GM18858 (cell line): Measurements from ENCODE around the gene ZPR1.
"Not testable (repeated sequence)": the region's sequence is repeated elsewhere in the genome, so short reads cannot be mapped to it uniquely, and the experiment has no call there.

Experiments
- ATAC-seq: cut with Tn5 transposase; IDR thresholded peaks from one replicate; pipeline ENCODE4 v1.9.1; 2021; ENCODE audit not compliant: unreplicated experiment

The ZPR1 gene

DNA sequence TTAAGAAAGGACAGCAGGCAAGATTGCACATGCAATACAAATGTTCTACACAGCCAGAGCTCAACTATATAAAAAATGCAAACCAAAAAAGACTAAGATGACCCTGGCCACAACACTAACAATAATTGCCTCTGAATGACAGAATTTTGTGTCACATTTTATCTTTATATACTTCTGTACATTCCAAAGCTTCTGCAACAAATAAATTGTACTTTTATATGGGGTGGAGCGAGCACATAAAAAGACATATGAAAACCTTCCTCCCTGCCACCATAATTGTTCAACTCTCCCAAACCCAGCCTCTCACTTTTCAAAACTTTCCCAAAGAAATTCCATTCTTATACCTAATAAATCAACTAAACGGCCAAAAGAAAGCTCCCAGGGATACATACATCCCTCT, 25.7 kb downstream of the ZPR1 start:
- no peak for ATAC-seq

GRCh38 chr11:116756044-116756443, 31.8 kb downstream of the ZPR1 start:
- ATAC-seq: not testable (repeated sequence)

DNA sequence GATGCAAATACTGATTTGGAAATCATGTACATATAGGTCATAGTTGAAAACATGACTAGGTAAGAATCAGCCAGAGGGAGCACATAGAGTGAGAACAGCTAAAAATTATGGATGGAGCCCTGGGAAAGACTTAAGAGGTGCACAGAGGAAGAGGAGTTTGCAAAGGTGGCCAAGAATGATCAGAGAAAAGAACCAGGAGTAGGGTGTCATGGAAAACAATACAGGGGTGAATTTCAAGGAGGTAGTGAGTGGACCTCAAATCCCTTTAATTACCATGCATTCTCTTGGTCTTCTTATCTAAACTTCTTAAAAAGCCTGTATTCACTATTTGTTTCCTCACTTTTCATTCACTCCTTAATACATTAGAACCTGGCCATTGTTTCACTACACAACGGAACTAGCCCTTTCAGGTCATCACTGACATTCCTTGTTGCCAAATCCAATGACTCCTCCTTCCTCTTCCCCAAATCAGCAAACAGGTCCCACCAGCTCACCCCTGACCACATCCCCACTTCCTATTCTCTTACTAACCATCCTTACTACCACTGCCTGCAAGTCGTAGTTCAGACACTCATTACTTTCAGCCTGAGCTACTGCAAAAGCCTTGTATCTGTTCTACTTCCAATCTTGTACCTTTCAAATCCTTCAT, 37.6 kb downstream of the ZPR1 start:
- no peak for ATAC-seq

DNA sequence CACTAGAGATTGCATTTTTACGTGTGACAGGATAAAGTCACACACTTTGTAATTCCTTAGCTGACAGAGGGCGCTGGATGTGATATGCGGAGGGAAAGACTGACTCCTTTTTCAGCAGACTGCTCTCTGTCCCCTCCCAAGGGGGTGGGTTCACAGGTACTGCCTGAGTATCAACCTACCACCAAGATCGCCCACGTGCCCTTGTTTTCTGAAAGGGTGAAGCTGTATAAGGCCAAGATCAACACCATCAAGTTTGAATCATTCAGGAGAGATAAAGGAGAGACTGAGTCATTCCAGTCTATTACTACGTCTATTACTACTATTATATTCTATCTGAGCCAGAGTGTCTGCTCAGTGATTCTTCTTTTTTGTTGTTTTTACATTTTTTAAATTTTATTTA, 45.7 kb downstream of the ZPR1 start:
- ATAC-seq: no peak

GRCh38 chr11:116740741-116741140, 47.1 kb downstream of the ZPR1 start:
- no peak for ATAC-seq

- no peak for ATAC-seq
Measured at GRCh38 chr11:116738975-116739374, 48.8 kb downstream of the ZPR1 start.

- no peak for ATAC-seq
Measured at GRCh38 chr11:116736763-116737162, 51.1 kb downstream of the ZPR1 start.

- no peak for ATAC-seq
Measured at GRCh38 chr11:116733969-116734508, 53.8 kb downstream of the ZPR1 start.

GRCh38 chr11:116733043-116733755, 54.6 kb downstream of the ZPR1 start:
- ATAC-seq: no peak

DNA sequence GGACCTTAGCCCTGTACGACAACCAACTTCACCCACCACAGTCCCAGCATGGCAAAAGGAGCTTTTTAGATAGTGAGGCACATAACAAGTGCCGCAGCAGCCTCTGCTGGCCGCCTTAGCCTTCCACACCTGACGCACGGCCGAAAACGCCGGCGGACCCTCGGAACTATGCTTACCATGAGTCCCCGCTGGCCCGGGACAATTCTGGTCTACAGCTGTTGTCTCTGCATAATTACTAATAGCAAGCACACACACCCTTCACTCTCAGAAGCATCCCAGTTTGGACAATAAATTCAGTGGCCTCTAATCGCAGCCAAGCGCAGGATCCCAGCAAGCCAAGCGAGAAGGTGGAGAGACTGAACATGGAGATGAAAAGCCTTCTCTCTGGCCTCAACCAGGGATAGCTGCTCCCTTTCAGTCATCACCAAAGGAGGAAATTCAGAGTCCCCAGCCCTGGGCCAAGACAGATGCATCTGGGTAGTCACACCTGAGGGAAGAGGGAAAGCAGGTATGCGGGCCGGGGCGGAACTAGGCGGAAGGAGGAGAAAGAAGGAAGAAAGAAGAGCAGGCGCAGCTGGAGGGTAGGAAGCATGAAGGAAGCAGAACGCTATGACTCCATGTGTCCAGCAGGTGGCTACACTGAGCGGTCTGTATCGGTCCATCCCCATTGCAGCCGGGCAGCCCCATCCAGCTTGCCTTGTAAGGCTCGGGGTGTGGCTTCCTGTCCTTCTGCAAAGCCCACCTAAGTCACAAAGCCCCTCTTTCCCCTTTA, 55.4 kb downstream of the ZPR1 start:
- ATAC-seq: no peak

- no peak for ATAC-seq
Measured at GRCh38 chr11:116731821-116732220, 56.0 kb downstream of the ZPR1 start.

- ATAC-seq: no peak
Measured at GRCh38 chr11:116731097-116731761, 56.6 kb downstream of the ZPR1 start.

GRCh38 chr11:116730601-116731000, 57.2 kb downstream of the ZPR1 start:
- ATAC-seq: no peak

- no peak for ATAC-seq
Measured at GRCh38 chr11:116730241-116730561, 57.6 kb downstream of the ZPR1 start.

DNA sequence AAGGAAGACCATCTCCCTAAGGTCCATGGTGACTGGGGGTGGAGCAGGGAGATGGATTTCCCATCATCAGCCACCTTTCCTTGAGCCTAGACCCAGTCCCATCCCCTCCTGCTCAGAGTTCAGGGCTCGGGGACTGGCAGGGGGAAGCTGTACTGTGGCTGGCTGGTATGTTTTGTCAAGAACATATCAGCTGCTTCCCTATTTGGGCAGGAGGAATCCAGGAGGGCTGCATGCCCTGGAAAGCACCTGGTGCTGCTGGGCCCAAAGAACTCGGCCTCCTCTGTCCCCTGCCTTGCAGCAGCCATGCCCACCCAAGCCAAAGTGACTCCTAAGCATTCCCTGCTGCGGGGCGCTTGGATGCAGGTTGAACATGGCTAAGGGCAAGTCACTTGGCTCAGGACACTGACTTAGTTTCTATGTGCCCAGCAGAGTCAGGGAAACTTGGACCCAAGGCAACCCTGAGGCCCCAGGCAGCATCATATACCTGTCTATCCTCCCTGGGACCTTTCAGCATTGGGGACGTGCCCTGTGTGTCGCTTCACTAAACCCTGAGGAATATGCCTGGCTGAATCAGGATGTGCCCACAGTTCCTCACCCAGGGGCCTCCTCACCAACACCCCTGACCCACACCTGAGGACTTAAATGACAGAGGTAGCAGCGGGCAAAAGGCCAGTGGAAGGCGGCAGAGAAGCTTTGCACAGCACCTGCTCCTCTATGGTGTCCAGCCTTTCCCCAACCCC, 58.2 kb downstream of the ZPR1 start:
- ATAC-seq: no peak

DNA sequence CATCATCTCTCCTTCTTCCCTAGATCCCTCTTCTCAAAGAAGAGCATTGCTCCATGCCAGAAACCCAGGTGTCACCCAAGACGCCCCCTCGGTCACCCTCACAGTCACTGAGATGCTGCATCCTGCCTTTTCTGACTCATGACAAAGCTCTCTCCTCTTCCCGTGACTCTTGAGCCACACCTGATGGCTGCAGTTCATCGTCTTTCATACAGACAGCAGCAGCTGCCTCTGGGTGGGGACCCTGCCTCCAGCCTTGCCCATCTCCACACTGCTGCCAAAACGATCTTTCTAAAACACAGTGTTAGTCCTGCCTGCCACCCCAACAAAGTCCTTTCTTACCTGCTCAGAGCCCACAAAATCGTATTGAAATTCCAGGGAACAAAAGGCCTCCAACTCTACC, 59.8 kb downstream of the ZPR1 start:
- no peak for ATAC-seq

- no peak for ATAC-seq
Measured at GRCh38 chr11:116725434-116726221, 62.2 kb downstream of the ZPR1 start.

GRCh38 chr11:116724813-116725212, 63.0 kb downstream of the ZPR1 start:
- no peak for ATAC-seq
